Uterus (tissue), 4 donors: ENCODE measurements around the gene PRR33. TPM values are rescaled to one million over a fixed set of nuclear protein-coding genes. Genes with fewer than 3 reads are reported as not detected.

Experiments
- DNase-seq, 2 donors: peaks; one replicate each; pipeline ENCODE4 v3.0.0-alpha.2; 2019 to 2020
- H3K27ac ChIP-seq, 2 donors: fragments of 200-600 bp; sonication (generic); 1 replicate in 1 of 2; 2 replicates in 1 of 2; pipeline ENCODE4 v1.5.1; 2016 to 2018
- H3K27me3 ChIP-seq, 2 donors: fragments of 200-600 bp; sonication (generic); one replicate each; pipeline ENCODE4 v1.5.1; 2018 to 2019; ENCODE audit warnings: control low read depth in 1 of 2
- H3K36me3 ChIP-seq, 2 donors: fragments of 200-600 bp; sonication (generic); one replicate each; pipeline ENCODE4 v1.5.1; 2019; ENCODE audit warnings: control low read depth in 1 of 2
- H3K4me1 ChIP-seq, 2 donors: fragments of 200-600 bp; sonication (generic); one replicate each; pipeline ENCODE4 v1.5.1; 2018 to 2019; ENCODE audit warnings: control low read depth in 1 of 2
- H3K4me3 ChIP-seq, 2 donors: fragments of 200-600 bp; sonication (generic); 1 replicate in 1 of 2; 2 replicates in 1 of 2; pipeline ENCODE4 v1.5.1; 2018 to 2019; ENCODE audit warnings: mild to moderate bottlenecking in 1 of 2
- H3K9me3 ChIP-seq, 2 donors: fragments of 200-600 bp; sonication (generic); one replicate each; pipeline ENCODE4 v1.5.1; 2019; ENCODE audit warnings: control low read depth in 1 of 2
- CTCF ChIP-seq, 4 experiments: fragments of 200-600 bp in 2 of 4; fragments of 450-650 bp in 2 of 4; sonication (generic) in 2 of 4; IDR thresholded peaks; one replicate each; pipeline ENCODE4 v1.5.1; 2016 to 2019; ENCODE audit warnings: antibody characterized with exemption in 4 of 4, mild to moderate bottlenecking in 2 of 4, moderate library complexity in 1 of 4
- POLR2A ChIP-seq, 2 donors: fragments of 450-650 bp; IDR thresholded peaks; one replicate each; pipeline ENCODE4 v1.6.1; 2016; ENCODE audit warnings: antibody characterized with exemption in 2 of 2, mild to moderate bottlenecking in 1 of 2, moderate library complexity in 1 of 2
- intact Hi-C: fragments of 100-400 bp; cut with DNase I; formaldehyde crosslinking; loops from one replicate; pipeline ENCODE4 v1.15.1; 2023; ENCODE audit warnings: low total_unique reads
- total RNA-seq, 4 donors: library from RNA; depleted of rRNA in 3 of 4; stranded (reverse); fragments of >200 nt in 3 of 4; gene quantifications; one replicate each; pipeline versions ENCODE4 v1.1.0 to v1.2.4, GENCODE V29; 2014 to 2023
- donor health status: DM: yes; HTN: yes; CAD: no.

The PRR33 gene
- total RNA-seq, 4 donors from 2014 or later: not detected

GRCh38 chr11:1857064-1857463 is 34.6 kb downstream of the PRR33 start:
- Histone ChIP-seq H3K27ac (no peak overlapping the region), H3K9me3 (no peaks in the 10 kb centered on the region), H3K36me3 (no peaks in the 10 kb centered on the region), H3K27me3 (no peaks in the 10 kb centered on the region), H3K4me1 (no peaks in the 10 kb centered on the region), H3K4me3 (no peak overlapping the region)
- TF ChIP-seq POLR2A (IDR thresholded peaks at IDR 0.05) (no peak), CTCF (IDR thresholded peaks at IDR 0.05) (no peak)
- intact Hi-C loops: no loop called here
- no peak for DNase-seq

- H3K36me3 ChIP-seq: no peaks in the 10 kb centered on the region
- H3K27ac ChIP-seq: no peak overlapping the region
- no peaks in the 10 kb centered on the region for H3K27me3 ChIP-seq
- TF ChIP-seq POLR2A (IDR thresholded peaks at IDR 0.05) (no peak), CTCF (IDR thresholded peaks at IDR 0.05) (no peak)
- intact Hi-C loops: no loop called here
- H3K9me3 ChIP-seq: no peaks in the 10 kb centered on the region
- no peaks in the 10 kb centered on the region for H3K4me1 ChIP-seq
- H3K4me3 ChIP-seq: no peak overlapping the region
- no peak for DNase-seq
These were observed 35.2 kb downstream of the PRR33 start for GRCh38 chr11:1856306-1857005.

- H3K4me1 ChIP-seq: no peaks in the 10 kb centered on the region
- no peaks in the 10 kb centered on the region for H3K36me3 ChIP-seq
- no peaks in the 10 kb centered on the region for H3K9me3 ChIP-seq
- DNase-seq: no peak
- H3K4me3 ChIP-seq: no peak overlapping the region
- no peak overlapping the region for H3K27ac ChIP-seq
- TF ChIP-seq POLR2A (IDR thresholded peaks at IDR 0.05): no peak
- TF ChIP-seq CTCF (IDR thresholded peaks at IDR 0.05): no peak
- H3K27me3 ChIP-seq: no peaks in the 10 kb centered on the region
- intact Hi-C loops: no loop called here
These were observed 35.8 kb downstream of the PRR33 start for GRCh38 chr11:1855886-1856265.

- Histone ChIP-seq H3K4me3 (no peak overlapping the region), H3K4me1 (no peaks in the 10 kb centered on the region), H3K36me3 (no peaks in the 10 kb centered on the region), H3K9me3 (no peaks in the 10 kb centered on the region), H3K27me3 (no peaks in the 10 kb centered on the region), H3K27ac (no peak overlapping the region)
- no peak for TF ChIP-seq CTCF (IDR thresholded peaks at IDR 0.05)
- intact Hi-C loops: no loop called here
- DNase-seq: no peak
These were observed 36.5 kb downstream of the PRR33 start for GRCh38 chr11:1854949-1855885.
